BE2C (cell line): ENCODE measurements around the gene TBC1D10A.

Experiments
- DNase-seq: peaks from one replicate; pipeline ENCODE4 v3.0.0-alpha.2; 2020
- H3K27me3 ChIP-seq: fragments of 250-450 bp; sonication (Bioruptor Pico); 2 replicates; pipeline ENCODE4 v1.5.1; 2020; ENCODE audit warnings: mild to moderate bottlenecking
- H3K36me3 ChIP-seq: fragments of 250-450 bp; sonication (Bioruptor Pico); 2 replicates; pipeline ENCODE4 v1.5.1; 2020; ENCODE audit warnings: mild to moderate bottlenecking
- H3K4me1 ChIP-seq: fragments of 250-450 bp; sonication (Bioruptor Pico); 2 replicates; pipeline ENCODE4 v1.5.1; 2020
- H3K4me3 ChIP-seq: 2 replicates; pipeline ENCODE4 v1.5.1; 2011; ENCODE audit warnings: low read depth, low read length
- H3K9me3 ChIP-seq: fragments of 250-450 bp; sonication (Bioruptor Pico); 2 replicates; pipeline ENCODE4 v1.5.1; 2020
- TF ChIP-seq, protein P1 (sequence below): IDR thresholded peaks from 2 replicates; pipeline ENCODE4 v1.5.1; 2012; ENCODE audit warnings: mild to moderate bottlenecking, low read depth, low read length

Gene TBC1D10A

DNA sequence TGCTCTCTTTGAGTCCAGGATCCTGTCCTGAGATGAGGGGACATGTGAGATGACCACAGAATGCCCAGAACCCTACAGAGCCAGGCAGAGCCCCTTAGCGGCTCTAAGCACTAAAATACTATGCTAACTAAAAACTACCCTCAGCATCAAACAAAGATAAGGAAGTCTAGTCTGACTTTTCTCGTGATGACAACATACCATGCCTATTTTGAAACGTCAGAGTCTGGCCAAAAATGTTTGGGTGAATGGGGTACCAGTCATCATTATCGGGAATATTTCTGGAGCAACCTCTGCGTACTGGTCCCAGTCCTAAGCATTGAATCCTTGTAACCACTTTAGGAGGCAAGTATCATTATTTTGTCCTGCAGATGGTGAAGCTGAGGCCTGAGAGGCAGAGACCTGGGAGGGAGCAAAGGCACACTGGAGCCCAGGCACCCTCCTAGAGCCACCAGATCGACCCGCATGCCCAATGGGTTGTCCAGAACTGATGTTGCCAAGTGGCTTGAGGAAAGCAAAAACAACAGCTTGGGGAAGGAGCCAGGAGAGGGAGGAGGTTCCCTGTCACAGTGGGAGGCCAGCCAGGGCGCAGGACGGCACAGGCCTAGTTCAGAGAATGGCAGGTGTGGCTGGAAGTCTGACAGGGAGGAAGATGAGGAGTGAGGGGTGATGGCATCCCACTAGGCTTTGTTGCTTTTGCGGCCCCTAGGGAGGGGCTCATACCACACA, 52.9 kb downstream of the TBC1D10A start:
- H3K27me3 ChIP-seq = no peaks in the 10 kb centered on the region
- no peaks in the 10 kb centered on the region for H3K4me1 ChIP-seq
- no peak overlapping the region for H3K4me3 ChIP-seq
- TF ChIP-seq, protein P1, sequence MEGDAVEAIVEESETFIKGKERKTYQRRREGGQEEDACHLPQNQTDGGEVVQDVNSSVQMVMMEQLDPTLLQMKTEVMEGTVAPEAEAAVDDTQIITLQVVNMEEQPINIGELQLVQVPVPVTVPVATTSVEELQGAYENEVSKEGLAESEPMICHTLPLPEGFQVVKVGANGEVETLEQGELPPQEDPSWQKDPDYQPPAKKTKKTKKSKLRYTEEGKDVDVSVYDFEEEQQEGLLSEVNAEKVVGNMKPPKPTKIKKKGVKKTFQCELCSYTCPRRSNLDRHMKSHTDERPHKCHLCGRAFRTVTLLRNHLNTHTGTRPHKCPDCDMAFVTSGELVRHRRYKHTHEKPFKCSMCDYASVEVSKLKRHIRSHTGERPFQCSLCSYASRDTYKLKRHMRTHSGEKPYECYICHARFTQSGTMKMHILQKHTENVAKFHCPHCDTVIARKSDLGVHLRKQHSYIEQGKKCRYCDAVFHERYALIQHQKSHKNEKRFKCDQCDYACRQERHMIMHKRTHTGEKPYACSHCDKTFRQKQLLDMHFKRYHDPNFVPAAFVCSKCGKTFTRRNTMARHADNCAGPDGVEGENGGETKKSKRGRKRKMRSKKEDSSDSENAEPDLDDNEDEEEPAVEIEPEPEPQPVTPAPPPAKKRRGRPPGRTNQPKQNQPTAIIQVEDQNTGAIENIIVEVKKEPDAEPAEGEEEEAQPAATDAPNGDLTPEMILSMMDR = no peak
- no peaks in the 10 kb centered on the region for H3K36me3 ChIP-seq
- H3K9me3 ChIP-seq = no peaks in the 10 kb centered on the region
- no peak for DNase-seq

DNA sequence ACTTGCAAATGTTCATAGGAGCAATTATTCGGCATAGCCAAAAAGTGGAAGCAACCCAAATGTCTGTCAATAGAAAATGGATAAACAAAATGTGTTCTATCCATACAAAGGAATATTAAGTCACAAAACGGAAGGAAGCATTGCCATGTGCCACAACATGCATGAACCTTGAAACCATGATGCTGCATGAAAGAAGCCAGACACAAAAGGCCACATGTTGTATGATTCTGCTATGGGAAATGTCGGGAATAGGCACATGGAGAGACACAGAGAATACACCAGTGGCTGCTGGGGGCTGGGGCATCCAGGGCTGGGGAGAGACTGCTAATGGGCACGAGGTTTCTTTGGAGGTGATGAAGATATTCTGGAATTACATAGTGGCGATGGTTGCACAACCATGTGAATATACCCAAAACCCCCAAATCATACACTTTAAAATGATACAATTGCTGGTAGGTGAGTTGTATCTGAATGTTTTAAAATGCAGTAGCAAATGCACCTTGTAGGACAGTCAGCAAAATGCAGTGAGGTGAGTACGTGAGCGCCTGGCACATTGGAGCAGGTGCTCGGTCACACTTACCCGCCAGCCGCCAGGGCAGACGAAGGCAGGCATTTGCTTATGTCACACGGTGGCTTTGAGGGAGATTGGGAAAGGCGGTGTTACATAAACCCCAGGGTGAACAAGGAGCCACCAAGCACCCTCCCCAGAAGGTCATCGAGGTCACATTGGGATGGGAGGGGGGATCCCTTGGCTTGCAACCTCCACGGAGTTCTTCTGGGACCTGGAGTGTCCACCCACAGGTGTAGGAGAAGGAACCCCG, 53.8 kb downstream of the TBC1D10A start:
- Histone ChIP-seq H3K4me3 (no peak overlapping the region), H3K36me3 (no peaks in the 10 kb centered on the region), H3K4me1 (no peaks in the 10 kb centered on the region), H3K9me3 (no peaks in the 10 kb centered on the region), H3K27me3 (no peaks in the 10 kb centered on the region)
- TF ChIP-seq, protein P1 = no peak
- no peak for DNase-seq

DNA sequence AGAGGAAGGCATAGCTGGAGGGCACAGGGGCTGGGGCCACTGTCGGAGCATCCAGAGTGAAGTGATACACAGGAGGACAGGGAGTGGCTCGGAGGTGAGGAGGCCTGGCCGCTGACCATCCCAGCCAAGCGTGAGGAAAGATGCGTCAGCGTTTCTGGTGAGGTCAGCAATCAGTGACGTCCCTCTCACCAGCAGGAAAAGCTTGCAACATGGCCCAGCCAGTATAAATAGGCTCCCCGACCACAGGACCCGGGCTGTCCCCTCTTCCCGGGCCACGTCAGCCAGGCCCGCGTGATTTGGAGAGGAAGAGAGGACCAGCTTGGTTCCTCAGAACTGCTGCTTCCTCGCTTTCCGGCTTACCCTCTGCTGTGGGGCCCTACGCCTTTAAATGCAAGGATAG, 55.9 kb downstream of the TBC1D10A start:
- H3K4me3 ChIP-seq = no peak overlapping the region
- no peaks in the 10 kb centered on the region for H3K9me3 ChIP-seq
- no peak for DNase-seq
- no peaks in the 10 kb centered on the region for H3K4me1 ChIP-seq
- TF ChIP-seq, protein P1 = no peak
- no peaks in the 10 kb centered on the region for H3K27me3 ChIP-seq
- H3K36me3 ChIP-seq = no peaks in the 10 kb centered on the region

- H3K4me3 ChIP-seq = no peak overlapping the region
Observed at GRCh38 chr22:30268331-30268730, 58.4 kb downstream of the TBC1D10A start.

GRCh38 chr22:30267382-30268302, 59.1 kb downstream of the TBC1D10A start:
- TF ChIP-seq, protein P1 = no peak
- Histone ChIP-seq H3K36me3 (no peaks in the 10 kb centered on the region), H3K4me3 (no peak overlapping the region), H3K9me3 (no peaks in the 10 kb centered on the region), H3K4me1 (no peaks in the 10 kb centered on the region), H3K27me3 (no peaks in the 10 kb centered on the region)
- DNase-seq = no peak

More at GRCh38 chr22:30268331-30268730, 58.4 kb downstream of the TBC1D10A start:
- Histone ChIP-seq H3K4me1 (no peaks in the 10 kb centered on the region), H3K27me3 (no peaks in the 10 kb centered on the region), H3K36me3 (no peaks in the 10 kb centered on the region), H3K9me3 (no peaks in the 10 kb centered on the region)
- DNase-seq = no peak
- TF ChIP-seq, protein P1 = no peak
